H1 (cell line): Measurements from ENCODE around the gene NUAK1. TPM values are rescaled to one million over a fixed set of nuclear protein-coding genes. Genes with fewer than 3 reads are reported as not detected.

Experiments used
- BACH1 ChIP-seq: IDR thresholded peaks from 2 replicates; pipeline ENCODE4 v1.6.1; 2012; ENCODE audit warnings: low read length, improper control_type of control experiment
- GTF2F1 ChIP-seq: IDR thresholded peaks from 2 replicates; pipeline ENCODE4 v1.6.1; 2012; ENCODE audit warnings: low read depth, low read length, improper control_type of control experiment, borderline replicate concordance
- JUN ChIP-seq: IDR thresholded peaks from 2 replicates; pipeline ENCODE4 v1.6.1; 2011; ENCODE audit warnings: low read depth, mild to moderate bottlenecking, improper control_type of control experiment, low read length
- KDM5A ChIP-seq: fragments of 200-600 bp; IDR thresholded peaks from 2 replicates; pipeline ENCODE4 v1.7.1; 2012; ENCODE audit warnings: mild to moderate bottlenecking, low read length, inconsistent platforms, mixed read lengths
- TAF1 ChIP-seq: IDR thresholded peaks from 2 replicates; pipeline ENCODE4 v1.6.1; 2011; ENCODE audit warnings: mild to moderate bottlenecking, low read depth, low read length
- polyA plus RNA-seq, 7 experiments: library from polyadenylated mRNA; depleted of rRNA in 3 of 7; stranded (reverse) in 5 of 7; unstranded in 2 of 7; fragments of >200 nt in 5 of 7; fragments of 200-250 nt in 2 of 7; gene quantifications; 1 replicate in 5 of 7; 2 replicates in 1 of 7; 4 replicates in 1 of 7; pipeline versions ENCODE4 v1.2.1 to v1.2.3, GENCODE V29; 2011 to 2013; ENCODE audit warnings: missing spikeins in 2 of 7, mixed read lengths in 2 of 7
- total RNA-seq: library from RNA; stranded (reverse); fragmentation: NEBNext Ultra II Directional; extraction: Animal tissue kit (Norgen Biotek cat#: 25700); gene quantifications from 2 replicates; pipeline ENCODE4 v1.2.1, GENCODE V29; 2021

NUAK1 gene
- total and polyA plus RNA-seq, 2 of the 8 experiments (the other 6 are each of a cell fraction or from before 2014, with no cell fraction given), result 6.7 to 18.2 TPM

DNA sequence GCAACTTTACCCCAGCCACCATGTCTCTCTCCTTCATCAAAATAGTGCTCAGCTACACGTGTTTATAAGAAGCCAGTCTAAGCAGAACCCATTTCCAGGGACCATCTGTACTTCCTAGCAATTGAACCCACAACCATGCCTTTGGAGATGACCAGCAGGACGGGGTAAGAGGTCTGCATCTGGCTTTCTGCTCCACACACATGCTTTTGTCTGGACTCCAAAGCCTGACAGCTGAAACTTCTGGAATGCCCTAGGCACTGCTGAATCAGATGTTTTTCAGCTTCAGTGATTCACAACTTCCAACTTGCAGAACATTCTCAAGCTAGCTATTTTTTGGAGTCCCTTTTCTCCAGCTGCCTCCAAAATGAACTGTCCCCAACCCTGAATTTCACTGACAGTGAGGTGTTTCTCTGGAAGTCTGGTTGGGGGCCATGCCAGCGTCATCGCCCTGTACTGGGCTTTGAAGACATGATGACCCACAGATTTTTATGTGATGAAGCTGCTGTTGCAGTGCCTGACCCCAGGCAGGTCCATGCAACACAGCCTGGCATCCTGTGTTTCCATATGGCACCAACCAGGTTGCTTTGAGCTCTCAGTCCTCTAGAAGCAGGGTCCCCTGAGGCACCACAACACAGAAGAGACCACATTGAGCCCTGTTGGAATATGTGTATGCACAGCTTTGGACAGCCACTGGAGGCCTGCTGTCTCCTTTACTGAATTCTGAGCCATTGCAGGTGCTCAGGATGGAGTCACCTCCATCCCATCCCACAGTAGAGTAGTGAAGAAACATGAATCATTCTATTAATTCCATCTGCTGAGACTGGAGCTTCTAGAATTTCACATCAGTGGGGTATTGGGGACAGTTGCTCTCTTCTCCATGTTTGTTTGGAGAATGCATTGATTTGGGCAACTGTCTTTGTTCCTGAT is 80.2 kb downstream of the NUAK1 start (continued):
- TF ChIP-seq KDM5A (no peak), JUN (no peak), TAF1 (no peak), BACH1 (no peak), GTF2F1 (no peak)
